Neutrophil (primary cell): ENCODE results near the gene TSPAN18.

Source experiments
- H3K27ac ChIP-seq: fragments of 200-600 bp; sonication (generic); 2 replicates; pipeline ENCODE4 v1.5.1; 2016; ENCODE audit warnings: mild to moderate bottlenecking, moderate library complexity
- H3K27me3 ChIP-seq: fragments of 200-600 bp; sonication (generic); 2 replicates; pipeline ENCODE4 v1.6.0; 2016; ENCODE audit warnings: mild to moderate bottlenecking
- H3K36me3 ChIP-seq: fragments of 200-600 bp; sonication (generic); 2 replicates; pipeline ENCODE4 v1.5.1; 2017
- H3K4me1 ChIP-seq, 2 experiments: fragments of 200-600 bp in 1 of 2; sonication (generic) in 1 of 2; 1 replicate in 1 of 2; 2 replicates in 1 of 2; pipeline versions ENCODE4 v1.5.1 to v1.6.1; 2013 to 2016; ENCODE audit warnings: low read depth in 1 of 2, low read length in 1 of 2, mild to moderate bottlenecking in 1 of 2, moderate library complexity in 1 of 2; ENCODE audit not compliant: control insufficient read depth in 1 of 2, insufficient read depth in 1 of 2
- H3K4me3 ChIP-seq, 2 experiments: fragments of 200-600 bp in 1 of 2; sonication (generic) in 1 of 2; 1 replicate in 1 of 2; 2 replicates in 1 of 2; pipeline ENCODE4 v1.5.1; 2013 to 2016; ENCODE audit warnings: low read depth in 1 of 2, low read length in 1 of 2, mild to moderate bottlenecking in 1 of 2, moderate library complexity in 1 of 2
- H3K9me3 ChIP-seq: fragments of 200-600 bp; sonication (generic); 2 replicates; pipeline ENCODE4 v1.5.1; 2016
- CTCF ChIP-seq: fragments of 200-600 bp; sonication (generic); IDR thresholded peaks from 2 replicates; pipeline ENCODE4 v1.5.1; 2016; ENCODE audit warnings: antibody characterized with exemption

The TSPAN18 gene

GRCh38 chr11:44854741-44855492 is 128.2 kb downstream of the TSPAN18 start:
- H3K4me1 ChIP-seq, result no peaks in the 10 kb centered on the region
- peaks cover 13% of the 10 kb centered on the region for H3K27me3 ChIP-seq
- H3K36me3 ChIP-seq, result no peaks in the 10 kb centered on the region
- H3K9me3 ChIP-seq, result no peaks in the 10 kb centered on the region
- no peak overlapping the region for H3K27ac ChIP-seq
- TF ChIP-seq CTCF, result no peak
- H3K4me3 ChIP-seq, result no peak overlapping the region

- Histone ChIP-seq H3K27me3 (peaks cover 18% of the 10 kb centered on the region), H3K4me3 (no peak overlapping the region), H3K4me1 (no peaks in the 10 kb centered on the region), H3K36me3 (no peaks in the 10 kb centered on the region), H3K27ac (no peak overlapping the region), H3K9me3 (no peaks in the 10 kb centered on the region)
- no peak for TF ChIP-seq CTCF
Observed at GRCh38 chr11:44855493-44855849, 128.7 kb downstream of the TSPAN18 start.

GRCh38 chr11:44857490-44858090 is 130.8 kb downstream of the TSPAN18 start:
- Histone ChIP-seq H3K36me3 (no peaks in the 10 kb centered on the region), H3K27ac (no peak overlapping the region), H3K27me3 (peaks cover 40% of the 10 kb centered on the region), H3K4me3 (no peak overlapping the region), H3K4me1 (no peaks in the 10 kb centered on the region), H3K9me3 (no peaks in the 10 kb centered on the region)
- TF ChIP-seq CTCF, result no peak

- Histone ChIP-seq H3K27ac (no peak overlapping the region), H3K9me3 (no peaks in the 10 kb centered on the region), H3K36me3 (no peaks in the 10 kb centered on the region), H3K4me3 (no peak overlapping the region), H3K27me3 (peaks cover 53% of the 10 kb centered on the region), H3K4me1 (no peaks in the 10 kb centered on the region)
- TF ChIP-seq CTCF, result no peak
Observed at GRCh38 chr11:44858796-44859527, 132.2 kb downstream of the TSPAN18 start.

- no peaks in the 10 kb centered on the region for H3K4me1 ChIP-seq
- H3K9me3 ChIP-seq, result no peaks in the 10 kb centered on the region
- H3K27me3 ChIP-seq, result peaks cover 54% of the 10 kb centered on the region
- no peaks in the 10 kb centered on the region for H3K36me3 ChIP-seq
- TF ChIP-seq CTCF, result no peak
- H3K4me3 ChIP-seq, result no peak overlapping the region
- no peak overlapping the region for H3K27ac ChIP-seq
Observed at GRCh38 chr11:44859528-44859925, 132.8 kb downstream of the TSPAN18 start.
